ENCODE results near the gene PDE8A. TPM values are rescaled to one million over a fixed set of nuclear protein-coding genes. Genes with fewer than 3 reads are reported as not detected.

PDE8A gene
- total and polyA plus RNA-seq, 2 experiments from 2014 or later, result 5.6 to 7.5 TPM

DNA sequence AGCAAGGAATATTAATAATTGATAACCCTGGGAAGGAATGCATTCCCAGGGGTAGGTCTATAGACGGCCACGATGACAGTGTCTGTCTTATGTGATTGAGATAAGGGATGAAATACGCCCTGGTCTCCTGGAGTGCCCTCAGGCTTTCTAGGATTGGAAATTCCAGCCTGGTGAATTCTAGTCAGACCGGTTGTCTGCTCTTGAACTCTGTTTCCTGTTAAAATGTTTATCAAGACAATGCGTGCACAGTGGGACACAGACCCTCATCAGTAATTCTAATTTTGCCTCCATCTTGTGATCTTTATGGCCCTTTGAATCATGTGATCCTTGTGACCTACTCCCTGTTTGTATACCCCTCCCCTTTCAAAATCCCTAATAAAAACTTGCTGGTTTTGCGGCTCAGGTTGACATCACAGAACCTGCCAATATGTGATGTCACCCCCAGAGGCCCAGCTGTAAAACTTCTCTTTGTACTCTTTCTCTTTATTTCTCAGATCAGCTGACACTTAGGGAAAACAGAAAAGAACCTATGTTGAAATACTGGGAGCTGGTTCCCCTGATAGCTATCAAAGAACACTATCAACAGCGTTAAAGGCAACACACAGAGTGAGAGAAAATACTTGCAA lies 183.3 kb downstream of the PDE8A start:
- peaks cover 11% of the 10 kb centered on the region for H3K4me1 Mint-ChIP-seq
- Histone ChIP-seq H3K27ac (ENCODE audit: low read depth) (no peak overlapping the region), H3K4me3 (no peak overlapping the region), H3K79me2 (replicated peaks; ENCODE audit: insufficient read depth) (no peaks in the 10 kb centered on the region), H3K4me1 (ENCODE audit: insufficient read depth) (0 out of 2 replicates have a peak, but pooled peaks cover 4% of the 10 kb centered on the region), H3K4me2 (no peak overlapping the region), H3K9me2 (ENCODE audit: insufficient read depth) (no peaks in the 10 kb centered on the region), H3F3A (replicated peaks; ENCODE audit: low read depth) (no peaks in the 10 kb centered on the region), H3K36me3 (ENCODE audit: insufficient read depth) (no peaks in the 10 kb centered on the region; the same call in 1 of the 2 replicates), H3K27me3 (ENCODE audit: insufficient read depth) (no peaks in the 10 kb centered on the region), H2AFZ (no peak overlapping the region), H4K20me1 (replicated peaks; ENCODE audit: insufficient read depth) (no peaks in the 10 kb centered on the region)
- TF ChIP-seq, protein P1, sequence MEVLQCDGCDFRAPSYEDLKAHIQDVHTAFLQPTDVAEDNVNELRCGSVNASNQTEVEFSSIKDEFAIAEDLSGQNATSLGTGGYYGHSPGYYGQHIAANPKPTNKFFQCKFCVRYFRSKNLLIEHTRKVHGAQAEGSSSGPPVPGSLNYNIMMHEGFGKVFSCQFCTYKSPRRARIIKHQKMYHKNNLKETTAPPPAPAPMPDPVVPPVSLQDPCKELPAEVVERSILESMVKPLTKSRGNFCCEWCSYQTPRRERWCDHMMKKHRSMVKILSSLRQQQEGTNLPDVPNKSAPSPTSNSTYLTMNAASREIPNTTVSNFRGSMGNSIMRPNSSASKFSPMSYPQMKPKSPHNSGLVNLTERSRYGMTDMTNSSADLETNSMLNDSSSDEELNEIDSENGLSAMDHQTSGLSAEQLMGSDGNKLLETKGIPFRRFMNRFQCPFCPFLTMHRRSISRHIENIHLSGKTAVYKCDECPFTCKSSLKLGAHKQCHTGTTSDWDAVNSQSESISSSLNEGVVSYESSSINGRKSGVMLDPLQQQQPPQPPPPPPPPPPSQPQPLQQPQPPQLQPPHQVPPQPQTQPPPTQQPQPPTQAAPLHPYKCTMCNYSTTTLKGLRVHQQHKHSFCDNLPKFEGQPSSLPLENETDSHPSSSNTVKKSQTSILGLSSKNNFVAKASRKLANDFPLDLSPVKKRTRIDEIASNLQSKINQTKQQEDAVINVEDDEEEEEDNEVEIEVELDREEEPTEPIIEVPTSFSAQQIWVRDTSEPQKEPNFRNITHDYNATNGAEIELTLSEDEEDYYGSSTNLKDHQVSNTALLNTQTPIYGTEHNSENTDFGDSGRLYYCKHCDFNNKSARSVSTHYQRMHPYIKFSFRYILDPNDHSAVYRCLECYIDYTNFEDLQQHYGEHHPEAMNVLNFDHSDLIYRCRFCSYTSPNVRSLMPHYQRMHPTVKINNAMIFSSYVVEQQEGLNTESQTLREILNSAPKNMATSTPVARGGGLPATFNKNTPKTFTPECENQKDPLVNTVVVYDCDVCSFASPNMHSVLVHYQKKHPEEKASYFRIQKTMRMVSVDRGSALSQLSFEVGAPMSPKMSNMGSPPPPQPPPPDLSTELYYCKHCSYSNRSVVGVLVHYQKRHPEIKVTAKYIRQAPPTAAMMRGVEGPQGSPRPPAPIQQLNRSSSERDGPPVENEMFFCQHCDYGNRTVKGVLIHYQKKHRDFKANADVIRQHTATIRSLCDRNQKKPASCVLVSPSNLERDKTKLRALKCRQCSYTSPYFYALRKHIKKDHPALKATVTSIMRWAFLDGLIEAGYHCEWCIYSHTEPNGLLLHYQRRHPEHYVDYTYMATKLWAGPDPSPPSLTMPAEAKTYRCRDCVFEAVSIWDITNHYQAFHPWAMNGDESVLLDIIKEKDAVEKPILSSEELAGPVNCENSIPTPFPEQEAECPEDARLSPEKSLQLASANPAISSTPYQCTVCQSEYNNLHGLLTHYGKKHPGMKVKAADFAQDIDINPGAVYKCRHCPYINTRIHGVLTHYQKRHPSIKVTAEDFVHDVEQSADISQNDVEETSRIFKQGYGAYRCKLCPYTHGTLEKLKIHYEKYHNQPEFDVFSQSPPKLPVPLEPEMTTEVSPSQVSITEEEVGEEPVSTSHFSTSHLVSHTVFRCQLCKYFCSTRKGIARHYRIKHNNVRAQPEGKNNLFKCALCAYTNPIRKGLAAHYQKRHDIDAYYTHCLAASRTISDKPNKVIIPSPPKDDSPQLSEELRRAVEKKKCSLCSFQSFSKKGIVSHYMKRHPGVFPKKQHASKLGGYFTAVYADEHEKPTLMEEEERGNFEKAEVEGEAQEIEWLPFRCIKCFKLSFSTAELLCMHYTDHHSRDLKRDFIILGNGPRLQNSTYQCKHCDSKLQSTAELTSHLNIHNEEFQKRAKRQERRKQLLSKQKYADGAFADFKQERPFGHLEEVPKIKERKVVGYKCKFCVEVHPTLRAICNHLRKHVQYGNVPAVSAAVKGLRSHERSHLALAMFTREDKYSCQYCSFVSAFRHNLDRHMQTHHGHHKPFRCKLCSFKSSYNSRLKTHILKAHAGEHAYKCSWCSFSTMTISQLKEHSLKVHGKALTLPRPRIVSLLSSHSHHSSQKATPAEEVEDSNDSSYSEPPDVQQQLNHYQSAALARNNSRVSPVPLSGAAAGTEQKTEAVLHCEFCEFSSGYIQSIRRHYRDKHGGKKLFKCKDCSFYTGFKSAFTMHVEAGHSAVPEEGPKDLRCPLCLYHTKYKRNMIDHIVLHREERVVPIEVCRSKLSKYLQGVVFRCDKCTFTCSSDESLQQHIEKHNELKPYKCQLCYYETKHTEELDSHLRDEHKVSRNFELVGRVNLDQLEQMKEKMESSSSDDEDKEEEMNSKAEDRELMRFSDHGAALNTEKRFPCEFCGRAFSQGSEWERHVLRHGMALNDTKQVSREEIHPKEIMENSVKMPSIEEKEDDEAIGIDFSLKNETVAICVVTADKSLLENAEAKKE (CRISPR knock-in tag; IDR thresholded peaks at IDR 0.05), result no peak
- TF ChIP-seq JUNB (IDR thresholded peaks at IDR 0.05; ENCODE audit: unreplicated experiment), result no peak
- TF ChIP-seq EZH2phosphoT487 (IDR thresholded peaks at IDR 0.05; ENCODE audit: unreplicated experiment), result no peak
- no peak for TF ChIP-seq ZNF331 (CRISPR knock-in tag; IDR thresholded peaks at IDR 0.05; ENCODE audit: low read depth)
- TF ChIP-seq, protein P2, sequence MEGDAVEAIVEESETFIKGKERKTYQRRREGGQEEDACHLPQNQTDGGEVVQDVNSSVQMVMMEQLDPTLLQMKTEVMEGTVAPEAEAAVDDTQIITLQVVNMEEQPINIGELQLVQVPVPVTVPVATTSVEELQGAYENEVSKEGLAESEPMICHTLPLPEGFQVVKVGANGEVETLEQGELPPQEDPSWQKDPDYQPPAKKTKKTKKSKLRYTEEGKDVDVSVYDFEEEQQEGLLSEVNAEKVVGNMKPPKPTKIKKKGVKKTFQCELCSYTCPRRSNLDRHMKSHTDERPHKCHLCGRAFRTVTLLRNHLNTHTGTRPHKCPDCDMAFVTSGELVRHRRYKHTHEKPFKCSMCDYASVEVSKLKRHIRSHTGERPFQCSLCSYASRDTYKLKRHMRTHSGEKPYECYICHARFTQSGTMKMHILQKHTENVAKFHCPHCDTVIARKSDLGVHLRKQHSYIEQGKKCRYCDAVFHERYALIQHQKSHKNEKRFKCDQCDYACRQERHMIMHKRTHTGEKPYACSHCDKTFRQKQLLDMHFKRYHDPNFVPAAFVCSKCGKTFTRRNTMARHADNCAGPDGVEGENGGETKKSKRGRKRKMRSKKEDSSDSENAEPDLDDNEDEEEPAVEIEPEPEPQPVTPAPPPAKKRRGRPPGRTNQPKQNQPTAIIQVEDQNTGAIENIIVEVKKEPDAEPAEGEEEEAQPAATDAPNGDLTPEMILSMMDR (conservative IDR thresholded peaks at IDR 0.05; ENCODE audit: low read depth in 2 of 2), result no peak
- no peak overlapping the region for H3K27ac Mint-ChIP-seq
- H3K4me3 Mint-ChIP-seq, result no peak overlapping the region
- ATAC-seq, result no peak
- peaks cover 37% of the 10 kb centered on the region for H3K9me3 Mint-ChIP-seq
- peaks cover 2% of the 10 kb centered on the region for H3K27me3 Mint-ChIP-seq (ENCODE audit: insufficient read depth, low read depth, poor library complexity)
- H3K36me3 Mint-ChIP-seq (ENCODE audit: low read depth), result peaks cover 29% of the 10 kb centered on the region; the same call in 2 of the 3 replicates
- peak; percentile 56 for DNase-seq (ENCODE audit: low spot score)
